ENCODE results near the gene ARID5A. TPM values are rescaled to one million over a fixed set of nuclear protein-coding genes. Genes with fewer than 3 reads are reported as not detected.

The ARID5A gene
- total and polyA plus RNA-seq, 9 of the 15 experiments (the other 6 are each of a cell fraction or from before 2014, with no cell fraction given) = 0.14 to 12.5 (median 3.0) TPM

DNA sequence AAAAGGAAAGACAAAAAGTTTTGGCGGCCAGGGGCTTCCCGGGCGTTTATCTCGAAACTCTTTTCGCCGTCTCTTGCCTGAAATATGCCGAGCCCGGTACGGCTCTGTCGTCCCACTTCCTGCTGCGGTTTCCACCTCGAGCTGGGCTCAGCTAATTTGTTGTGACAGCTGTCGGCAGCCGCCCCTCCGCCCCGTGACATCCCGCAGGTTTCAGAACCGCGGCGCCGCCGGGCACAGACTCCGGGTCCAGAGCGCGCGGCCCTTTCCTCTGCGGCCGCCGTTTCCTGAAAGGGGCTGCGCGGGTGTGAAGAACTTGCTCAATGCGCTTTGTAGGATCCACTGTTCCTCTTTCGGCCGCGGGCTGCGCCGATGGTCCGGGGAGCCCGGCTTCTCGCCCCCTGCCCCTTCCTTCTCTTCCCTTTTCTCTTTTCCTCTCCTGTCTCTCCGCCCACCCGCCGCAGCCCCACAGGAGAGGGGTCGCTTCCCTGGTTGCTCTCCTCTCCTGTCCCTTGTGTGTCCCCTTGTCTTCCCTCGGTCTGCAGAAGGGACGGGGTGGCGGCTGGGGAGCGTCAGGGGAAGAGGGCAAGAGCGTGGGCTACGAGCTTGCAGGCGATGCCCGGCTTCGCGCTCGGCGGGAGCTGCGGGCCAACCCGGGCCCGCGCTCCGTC, 648 bp downstream of the ARID5A start (continued):
- TF ChIP-seq KLF1 (tag; IDR thresholded peaks at IDR 0.05) (0 out of 2 replicates have a peak, but pooled peaks have one; percentile 31), DNMT1 (IDR thresholded peaks at IDR 0.05) (no peak), SMAD4 (CRISPR knock-in tag; conservative IDR thresholded peaks at IDR 0.05) (peak; percentile 60; the same call in 1 of the 2 replicates), ZBTB1 (CRISPR knock-in tag; IDR thresholded peaks at IDR 0.05; ENCODE audit: borderline replicate concordance, low read depth) (peak; percentile 13; the same call in 1 of the 2 replicates), BCOR (IDR thresholded peaks at IDR 0.05) (0 out of 2 replicates have a peak, but pooled peaks have one; percentile 11), ZBED1 (IDR thresholded peaks at IDR 0.05) (peak; percentile 84), ETV1 (tag; conservative IDR thresholded peaks at IDR 0.05; ENCODE audit: low read depth) (peak; percentile 66; the same call in 1 of the 2 replicates), SAP30 (IDR thresholded peaks at IDR 0.05; ENCODE audit: borderline replicate concordance, insufficient read depth, low read depth, low read length, poor library complexity, severe bottlenecking) (peak; percentile 74), ZNF408 (CRISPR knock-in tag; IDR thresholded peaks at IDR 0.05; ENCODE audit: low read depth) (no peak), KDM4B (IDR thresholded peaks at IDR 0.05; ENCODE audit: borderline replicate concordance in 2 of 2, low read depth in 1 of 2) (no peak)
- TF ChIP-seq, protein P1, sequence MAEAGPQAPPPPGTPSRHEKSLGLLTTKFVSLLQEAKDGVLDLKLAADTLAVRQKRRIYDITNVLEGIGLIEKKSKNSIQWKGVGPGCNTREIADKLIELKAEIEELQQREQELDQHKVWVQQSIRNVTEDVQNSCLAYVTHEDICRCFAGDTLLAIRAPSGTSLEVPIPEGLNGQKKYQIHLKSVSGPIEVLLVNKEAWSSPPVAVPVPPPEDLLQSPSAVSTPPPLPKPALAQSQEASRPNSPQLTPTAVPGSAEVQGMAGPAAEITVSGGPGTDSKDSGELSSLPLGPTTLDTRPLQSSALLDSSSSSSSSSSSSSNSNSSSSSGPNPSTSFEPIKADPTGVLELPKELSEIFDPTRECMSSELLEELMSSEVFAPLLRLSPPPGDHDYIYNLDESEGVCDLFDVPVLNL (CRISPR knock-in tag; IDR thresholded peaks at IDR 0.05; ENCODE audit: low read depth) = no peak
- TF ChIP-seq, protein P2, sequence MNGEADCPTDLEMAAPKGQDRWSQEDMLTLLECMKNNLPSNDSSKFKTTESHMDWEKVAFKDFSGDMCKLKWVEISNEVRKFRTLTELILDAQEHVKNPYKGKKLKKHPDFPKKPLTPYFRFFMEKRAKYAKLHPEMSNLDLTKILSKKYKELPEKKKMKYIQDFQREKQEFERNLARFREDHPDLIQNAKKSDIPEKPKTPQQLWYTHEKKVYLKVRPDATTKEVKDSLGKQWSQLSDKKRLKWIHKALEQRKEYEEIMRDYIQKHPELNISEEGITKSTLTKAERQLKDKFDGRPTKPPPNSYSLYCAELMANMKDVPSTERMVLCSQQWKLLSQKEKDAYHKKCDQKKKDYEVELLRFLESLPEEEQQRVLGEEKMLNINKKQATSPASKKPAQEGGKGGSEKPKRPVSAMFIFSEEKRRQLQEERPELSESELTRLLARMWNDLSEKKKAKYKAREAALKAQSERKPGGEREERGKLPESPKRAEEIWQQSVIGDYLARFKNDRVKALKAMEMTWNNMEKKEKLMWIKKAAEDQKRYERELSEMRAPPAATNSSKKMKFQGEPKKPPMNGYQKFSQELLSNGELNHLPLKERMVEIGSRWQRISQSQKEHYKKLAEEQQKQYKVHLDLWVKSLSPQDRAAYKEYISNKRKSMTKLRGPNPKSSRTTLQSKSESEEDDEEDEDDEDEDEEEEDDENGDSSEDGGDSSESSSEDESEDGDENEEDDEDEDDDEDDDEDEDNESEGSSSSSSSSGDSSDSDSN (IDR thresholded peaks at IDR 0.05; ENCODE audit: borderline replicate concordance in 1 of 2, low read depth in 2 of 2, low read length in 2 of 2) = peak; percentile 55 to 57; a peak in 1 of 4 replicates
- TF ChIP-seq, protein P3, sequence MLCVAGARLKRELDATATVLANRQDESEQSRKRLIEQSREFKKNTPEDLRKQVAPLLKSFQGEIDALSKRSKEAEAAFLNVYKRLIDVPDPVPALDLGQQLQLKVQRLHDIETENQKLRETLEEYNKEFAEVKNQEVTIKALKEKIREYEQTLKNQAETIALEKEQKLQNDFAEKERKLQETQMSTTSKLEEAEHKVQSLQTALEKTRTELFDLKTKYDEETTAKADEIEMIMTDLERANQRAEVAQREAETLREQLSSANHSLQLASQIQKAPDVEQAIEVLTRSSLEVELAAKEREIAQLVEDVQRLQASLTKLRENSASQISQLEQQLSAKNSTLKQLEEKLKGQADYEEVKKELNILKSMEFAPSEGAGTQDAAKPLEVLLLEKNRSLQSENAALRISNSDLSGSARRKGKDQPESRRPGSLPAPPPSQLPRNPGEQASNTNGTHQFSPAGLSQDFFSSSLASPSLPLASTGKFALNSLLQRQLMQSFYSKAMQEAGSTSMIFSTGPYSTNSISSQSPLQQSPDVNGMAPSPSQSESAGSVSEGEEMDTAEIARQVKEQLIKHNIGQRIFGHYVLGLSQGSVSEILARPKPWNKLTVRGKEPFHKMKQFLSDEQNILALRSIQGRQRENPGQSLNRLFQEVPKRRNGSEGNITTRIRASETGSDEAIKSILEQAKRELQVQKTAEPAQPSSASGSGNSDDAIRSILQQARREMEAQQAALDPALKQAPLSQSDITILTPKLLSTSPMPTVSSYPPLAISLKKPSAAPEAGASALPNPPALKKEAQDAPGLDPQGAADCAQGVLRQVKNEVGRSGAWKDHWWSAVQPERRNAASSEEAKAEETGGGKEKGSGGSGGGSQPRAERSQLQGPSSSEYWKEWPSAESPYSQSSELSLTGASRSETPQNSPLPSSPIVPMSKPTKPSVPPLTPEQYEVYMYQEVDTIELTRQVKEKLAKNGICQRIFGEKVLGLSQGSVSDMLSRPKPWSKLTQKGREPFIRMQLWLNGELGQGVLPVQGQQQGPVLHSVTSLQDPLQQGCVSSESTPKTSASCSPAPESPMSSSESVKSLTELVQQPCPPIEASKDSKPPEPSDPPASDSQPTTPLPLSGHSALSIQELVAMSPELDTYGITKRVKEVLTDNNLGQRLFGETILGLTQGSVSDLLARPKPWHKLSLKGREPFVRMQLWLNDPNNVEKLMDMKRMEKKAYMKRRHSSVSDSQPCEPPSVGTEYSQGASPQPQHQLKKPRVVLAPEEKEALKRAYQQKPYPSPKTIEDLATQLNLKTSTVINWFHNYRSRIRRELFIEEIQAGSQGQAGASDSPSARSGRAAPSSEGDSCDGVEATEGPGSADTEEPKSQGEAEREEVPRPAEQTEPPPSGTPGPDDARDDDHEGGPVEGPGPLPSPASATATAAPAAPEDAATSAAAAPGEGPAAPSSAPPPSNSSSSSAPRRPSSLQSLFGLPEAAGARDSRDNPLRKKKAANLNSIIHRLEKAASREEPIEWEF (CRISPR knock-in tag; IDR thresholded peaks at IDR 0.05) = no peak
- TF ChIP-seq, protein P4, sequence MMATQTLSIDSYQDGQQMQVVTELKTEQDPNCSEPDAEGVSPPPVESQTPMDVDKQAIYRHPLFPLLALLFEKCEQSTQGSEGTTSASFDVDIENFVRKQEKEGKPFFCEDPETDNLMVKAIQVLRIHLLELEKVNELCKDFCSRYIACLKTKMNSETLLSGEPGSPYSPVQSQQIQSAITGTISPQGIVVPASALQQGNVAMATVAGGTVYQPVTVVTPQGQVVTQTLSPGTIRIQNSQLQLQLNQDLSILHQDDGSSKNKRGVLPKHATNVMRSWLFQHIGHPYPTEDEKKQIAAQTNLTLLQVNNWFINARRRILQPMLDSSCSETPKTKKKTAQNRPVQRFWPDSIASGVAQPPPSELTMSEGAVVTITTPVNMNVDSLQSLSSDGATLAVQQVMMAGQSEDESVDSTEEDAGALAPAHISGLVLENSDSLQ (IDR thresholded peaks at IDR 0.05) = peak; percentile 72
